ENCODE data around the gene FBXW11. TPM values are rescaled to one million over a fixed set of nuclear protein-coding genes. Genes with fewer than 3 reads are reported as not detected.
A peak's percentile ranks its signal among the peaks of the same experiment; 100 is the strongest.

Gene FBXW11
- polyA plus RNA-seq, 2 of the 4 experiments (the other 2 are of a cell fraction) = 39.3 to 80.2 TPM

DNA sequence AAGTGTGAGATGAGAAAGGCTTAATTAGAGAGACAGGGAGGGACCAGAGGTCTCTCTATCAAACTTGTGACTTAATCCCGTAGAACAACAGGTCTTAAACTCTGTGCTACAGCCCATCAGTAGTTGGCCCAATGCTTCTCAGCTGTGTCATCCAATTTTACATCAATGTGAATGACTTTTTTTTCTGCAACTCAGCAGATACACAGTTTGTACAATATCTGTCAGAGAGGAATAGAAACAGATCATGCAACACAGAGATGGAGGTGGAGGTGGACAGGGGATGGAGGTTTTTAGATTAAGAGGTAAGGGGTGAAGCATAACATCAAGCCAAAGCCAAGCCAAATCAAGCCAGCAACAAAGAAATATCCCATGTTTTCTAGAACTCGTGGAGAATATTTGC, 43.0 kb downstream of the FBXW11 start:
- no peaks in the 10 kb centered on the region for H3K9me3 ChIP-seq
- ChIA-PET POLR2A (no interaction called here), CTCF (interaction anchor here (0.8 to 1.7 kb wide), 2 partner anchors 10 to 51 kb away, joined by 3 to 4 read pairs; no protein-coding TSS in a partner anchor)
- WGBS (ENCODE audit: missing lambda C conversion rate) = 87% methylated on average over 2 of the region's 2 CpGs
- FAIRE-seq = no peak
- H3K4me2 ChIP-seq = no peak overlapping the region
- no peak for ATAC-seq
- H3K4me1 ChIP-seq = peaks cover 19% of the 10 kb centered on the region
- H3K4me3 ChIP-seq = no peak overlapping the region
- H3K27ac ChIP-seq = no peak overlapping the region
- TF ChIP-seq MAFK (IDR thresholded peaks at IDR 0.05; ENCODE audit: partially characterized antibody) = peak; percentile 72
- TF ChIP-seq KDM5A (IDR thresholded peaks at IDR 0.05) = no peak
- no peak for DNase-seq (ENCODE audit: low read depth in 1 of 2, low spot score in 1 of 2)

DNA sequence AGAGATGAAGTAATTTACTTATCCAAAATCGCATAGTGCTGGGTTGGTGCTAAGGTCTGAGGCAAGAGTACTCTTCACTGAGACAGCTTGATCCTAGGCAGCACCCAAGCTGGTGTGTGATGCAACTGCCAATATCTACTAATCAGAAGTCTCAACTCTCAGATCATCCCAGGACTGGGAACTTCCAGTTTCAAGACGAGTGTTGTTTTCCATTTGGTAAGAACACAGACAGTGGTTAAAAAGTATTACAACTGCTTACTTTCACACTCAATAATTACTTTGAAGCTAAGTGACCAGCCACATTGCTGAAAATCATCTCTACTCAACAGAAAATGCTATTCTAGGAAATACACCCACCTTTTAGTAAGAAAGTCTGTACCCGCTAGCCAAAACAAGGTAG, 45.3 kb downstream of the FBXW11 start:
- peaks cover 40% of the 10 kb centered on the region for H3K4me1 ChIP-seq
- POLR2A ChIA-PET = no interaction called here
- FAIRE-seq = no peak

DNA sequence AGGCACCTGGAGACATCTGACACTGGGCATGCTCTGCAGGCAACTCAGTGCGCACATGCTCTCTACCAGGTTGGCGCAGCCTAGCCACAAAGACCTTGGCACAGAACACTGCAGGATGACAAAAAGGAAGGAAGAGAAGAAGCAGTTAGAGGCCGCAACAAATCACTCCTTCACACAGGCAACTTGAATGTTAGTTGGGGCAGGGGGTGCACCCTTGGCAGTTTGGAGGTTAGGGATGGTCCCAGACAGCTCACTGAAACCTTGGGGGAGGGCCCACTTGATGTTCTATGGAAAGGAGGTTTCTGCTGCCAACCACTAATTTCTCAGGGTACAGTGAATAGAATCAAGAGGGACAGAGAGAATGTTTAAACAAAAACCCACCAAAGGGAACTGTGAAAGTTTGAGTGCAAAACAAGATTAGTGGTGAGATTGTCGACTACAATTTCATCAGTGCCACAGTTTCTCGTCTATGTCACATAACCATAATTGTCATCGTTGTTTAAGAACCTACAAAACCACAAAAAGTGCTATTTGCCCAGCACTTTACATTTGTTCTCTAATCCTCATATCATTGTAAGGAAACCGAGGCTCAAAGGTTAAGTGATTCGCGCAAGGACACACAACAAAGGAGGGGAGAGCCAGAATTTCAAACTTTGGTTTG, 48.7 kb downstream of the FBXW11 start:
- CTCF ChIA-PET = interaction anchor here (1.2 kb wide), 1 partner anchor 539 kb away, joined by 5 read pairs; no protein-coding TSS in a partner anchor
- H3K4me2 ChIP-seq = no peak overlapping the region
- H3K4me1 ChIP-seq = peaks cover 67% of the 10 kb centered on the region
- FAIRE-seq (no peak), ATAC-seq (0 out of 6 replicates have a peak, but pooled peaks of 1 of the 2 experiments have one; percentile 10), DNase-seq (ENCODE audit: low read depth in 1 of 2, low spot score in 1 of 2) (no peak)
- no peak for TF ChIP-seq MAZ (IDR thresholded peaks at IDR 0.05; ENCODE audit: borderline replicate concordance, low read depth, low read length)
- TF ChIP-seq, protein P1, sequence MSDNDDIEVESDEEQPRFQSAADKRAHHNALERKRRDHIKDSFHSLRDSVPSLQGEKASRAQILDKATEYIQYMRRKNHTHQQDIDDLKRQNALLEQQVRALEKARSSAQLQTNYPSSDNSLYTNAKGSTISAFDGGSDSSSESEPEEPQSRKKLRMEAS (IDR thresholded peaks at IDR 0.05) = no peak
- TF ChIP-seq TFCP2L1 (CRISPR knock-in tag; IDR thresholded peaks at IDR 0.05) = no peak
- TF ChIP-seq RFX5 (IDR thresholded peaks at IDR 0.05) = no peak
- TF ChIP-seq, protein P2, sequence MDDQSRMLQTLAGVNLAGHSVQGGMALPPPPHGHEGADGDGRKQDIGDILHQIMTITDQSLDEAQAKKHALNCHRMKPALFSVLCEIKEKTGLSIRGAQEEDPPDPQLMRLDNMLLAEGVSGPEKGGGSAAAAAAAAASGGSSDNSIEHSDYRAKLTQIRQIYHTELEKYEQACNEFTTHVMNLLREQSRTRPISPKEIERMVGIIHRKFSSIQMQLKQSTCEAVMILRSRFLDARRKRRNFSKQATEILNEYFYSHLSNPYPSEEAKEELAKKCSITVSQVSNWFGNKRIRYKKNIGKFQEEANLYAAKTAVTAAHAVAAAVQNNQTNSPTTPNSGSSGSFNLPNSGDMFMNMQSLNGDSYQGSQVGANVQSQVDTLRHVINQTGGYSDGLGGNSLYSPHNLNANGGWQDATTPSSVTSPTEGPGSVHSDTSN (IDR thresholded peaks at IDR 0.05) = no peak
- TF ChIP-seq ZC3H11A (IDR thresholded peaks at IDR 0.05) = no peak
- no peak for TF ChIP-seq NFE2L2 (conservative IDR thresholded peaks at IDR 0.05; ENCODE audit: low read length)
- TF ChIP-seq JUN (IDR thresholded peaks at IDR 0.05) = no peak
- TF ChIP-seq, protein P3, sequence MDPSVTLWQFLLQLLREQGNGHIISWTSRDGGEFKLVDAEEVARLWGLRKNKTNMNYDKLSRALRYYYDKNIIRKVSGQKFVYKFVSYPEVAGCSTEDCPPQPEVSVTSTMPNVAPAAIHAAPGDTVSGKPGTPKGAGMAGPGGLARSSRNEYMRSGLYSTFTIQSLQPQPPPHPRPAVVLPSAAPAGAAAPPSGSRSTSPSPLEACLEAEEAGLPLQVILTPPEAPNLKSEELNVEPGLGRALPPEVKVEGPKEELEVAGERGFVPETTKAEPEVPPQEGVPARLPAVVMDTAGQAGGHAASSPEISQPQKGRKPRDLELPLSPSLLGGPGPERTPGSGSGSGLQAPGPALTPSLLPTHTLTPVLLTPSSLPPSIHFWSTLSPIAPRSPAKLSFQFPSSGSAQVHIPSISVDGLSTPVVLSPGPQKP (IDR thresholded peaks at IDR 0.05; ENCODE audit: low read depth, low read length) = no peak
- no peak for TF ChIP-seq KDM1A (IDR thresholded peaks at IDR 0.05; ENCODE audit: low read depth)
- no peak for TF ChIP-seq RCOR1 (IDR thresholded peaks at IDR 0.05; ENCODE audit: low read depth, low read length)
- no peak for TF ChIP-seq ESRRA (IDR thresholded peaks at IDR 0.05; ENCODE audit: borderline replicate concordance, low read length)
- no peak for TF ChIP-seq RAD21 (conservative IDR thresholded peaks at IDR 0.05 in 1 of 2, IDR thresholded peaks at IDR 0.05 in 1 of 2)
- no peak for TF ChIP-seq RARB (CRISPR knock-in tag; IDR thresholded peaks at IDR 0.05)
- no peak for TF ChIP-seq HEYL (CRISPR knock-in tag; IDR thresholded peaks at IDR 0.05)
- H3K27ac ChIP-seq = peak overlapping the region in 1 of 2 experiments; percentile 55; a peak in 2 of 6 replicates
- WGBS (ENCODE audit: missing lambda C conversion rate) = 94% methylated on average over 9 of the region's 9 CpGs
- POLR2A ChIA-PET = no interaction called here
- no peak overlapping the region for H3K4me3 ChIP-seq
- no peaks in the 10 kb centered on the region for H3K9me3 ChIP-seq

More for the DNA sequence above, 45.3 kb downstream of the FBXW11 start:
- no peak overlapping the region for H3K27ac ChIP-seq
- ATAC-seq = no peak
- H3K4me3 ChIP-seq = no peak overlapping the region
- no peak for TF ChIP-seq RNF2 (IDR thresholded peaks at IDR 0.05; ENCODE audit: borderline replicate concordance, low read depth)
- no peaks in the 10 kb centered on the region for H3K9me3 ChIP-seq
- no peak for DNase-seq (ENCODE audit: low read depth in 1 of 2, low spot score in 1 of 2)
- H3K4me2 ChIP-seq = no peak overlapping the region
- 92% methylated on average over 3 of the region's 3 CpGs for whole genome bisulfite sequencing (ENCODE audit: missing lambda C conversion rate)
- CTCF ChIA-PET = interaction anchor here (0.9 to 1.0 kb wide), 2 partner anchors 31 to 33 kb away, joined by 3 to 4 read pairs; no protein-coding TSS in a partner anchor
